ENCODE measurements around the gene MISP3.

DNA sequence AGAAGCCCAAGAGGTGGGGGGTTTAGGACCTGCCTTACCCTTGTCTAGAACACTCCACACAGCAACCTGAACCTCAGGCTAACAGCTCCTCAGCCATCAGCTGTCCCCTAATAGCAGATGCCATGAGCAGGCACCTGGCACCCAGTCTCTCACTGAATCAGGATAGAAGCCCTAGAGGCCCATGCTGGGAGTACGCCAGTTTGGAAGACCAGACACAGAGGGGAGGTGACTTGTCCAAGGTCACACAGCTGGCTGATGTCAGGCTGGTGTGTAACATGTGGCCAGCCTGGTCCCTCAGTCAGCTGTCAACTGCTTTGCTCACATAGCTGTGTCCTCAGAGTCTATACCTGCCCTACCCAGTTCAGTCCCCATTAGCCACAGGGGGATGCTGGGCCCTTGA, 30.7 kb downstream of the MISP3 start:
- TF ChIP-seq, protein P1, sequence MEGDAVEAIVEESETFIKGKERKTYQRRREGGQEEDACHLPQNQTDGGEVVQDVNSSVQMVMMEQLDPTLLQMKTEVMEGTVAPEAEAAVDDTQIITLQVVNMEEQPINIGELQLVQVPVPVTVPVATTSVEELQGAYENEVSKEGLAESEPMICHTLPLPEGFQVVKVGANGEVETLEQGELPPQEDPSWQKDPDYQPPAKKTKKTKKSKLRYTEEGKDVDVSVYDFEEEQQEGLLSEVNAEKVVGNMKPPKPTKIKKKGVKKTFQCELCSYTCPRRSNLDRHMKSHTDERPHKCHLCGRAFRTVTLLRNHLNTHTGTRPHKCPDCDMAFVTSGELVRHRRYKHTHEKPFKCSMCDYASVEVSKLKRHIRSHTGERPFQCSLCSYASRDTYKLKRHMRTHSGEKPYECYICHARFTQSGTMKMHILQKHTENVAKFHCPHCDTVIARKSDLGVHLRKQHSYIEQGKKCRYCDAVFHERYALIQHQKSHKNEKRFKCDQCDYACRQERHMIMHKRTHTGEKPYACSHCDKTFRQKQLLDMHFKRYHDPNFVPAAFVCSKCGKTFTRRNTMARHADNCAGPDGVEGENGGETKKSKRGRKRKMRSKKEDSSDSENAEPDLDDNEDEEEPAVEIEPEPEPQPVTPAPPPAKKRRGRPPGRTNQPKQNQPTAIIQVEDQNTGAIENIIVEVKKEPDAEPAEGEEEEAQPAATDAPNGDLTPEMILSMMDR (IDR thresholded peaks at IDR 0.05 in 8 of 11, conservative IDR thresholded peaks at IDR 0.05 in 3 of 11), result no peak
- TF ChIP-seq POLR2AphosphoS5 (IDR thresholded peaks at IDR 0.05), result no peak
- TF ChIP-seq POLR2A (IDR thresholded peaks at IDR 0.05), result no peak

All from spleen (tissue), 7 donors.